Endometrial microvascular endothelial cells (primary cell): ENCODE results near the gene SCN2A. TPM values are rescaled to one million over a fixed set of nuclear protein-coding genes. Genes with fewer than 3 reads are reported as not detected.

Experiments used
- in situ Hi-C: cut with HindIII; loops from 2 replicates; pipeline ENCODE4 v1.10.0; 2017; ENCODE audit warnings: low sequenced_read_pairs, low pct_unique_long_range_greater_than_20kb; ENCODE audit errors: inconsistent ontology term
- total RNA-seq: library from RNA; depleted of rRNA; stranded (reverse); fragments of >200 nt; gene quantifications from one replicate; pipeline ENCODE4 v1.2.3, GENCODE V29; 2015; ENCODE audit errors: inconsistent ontology term

Gene SCN2A
- not detected for total RNA-seq

- in situ Hi-C loops, result no loop called here
Observed at GRCh38 chr2:165239230-165239629, at the start of gene SCN2A. TSS of gene SCN2A (plus strand) at chr2:165239414. CDS start at chr2:165295824, 56,410 bp downstream.

DNA sequence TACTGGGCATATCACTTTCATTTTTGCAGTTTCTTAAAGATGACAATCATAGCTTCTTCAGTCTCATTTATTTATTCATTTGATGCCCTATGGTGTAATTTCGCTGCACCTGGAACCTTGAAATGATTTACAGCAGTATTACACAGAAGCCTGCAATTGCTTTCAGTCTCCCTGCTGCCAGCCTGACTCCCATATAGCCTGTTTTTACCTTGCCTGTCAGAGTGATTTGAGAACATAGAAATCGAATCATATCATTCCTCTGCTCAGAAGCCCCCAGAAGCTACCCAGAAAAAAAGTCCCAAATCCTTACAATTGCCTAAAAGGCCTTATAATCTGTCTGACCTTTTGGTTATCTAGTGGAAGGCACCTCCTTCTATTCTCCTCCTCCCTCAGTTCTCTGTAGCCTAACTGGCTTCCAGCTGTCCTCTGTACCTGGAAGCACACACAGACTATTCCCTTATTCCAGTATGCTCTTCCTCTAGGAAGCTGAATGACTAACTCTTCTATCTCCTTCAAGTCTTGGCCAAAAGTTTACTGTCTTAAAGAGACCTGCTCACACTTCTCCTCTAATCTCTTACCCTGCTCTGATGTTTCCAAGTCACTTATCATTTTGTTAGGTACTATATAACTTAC is 48.0 kb upstream of the SCN2A start:
- in situ Hi-C loops, result no loop called here

- in situ Hi-C loops, result no loop called here
Observed at GRCh38 chr2:165192729-165193128, 46.5 kb upstream of the SCN2A start.

DNA sequence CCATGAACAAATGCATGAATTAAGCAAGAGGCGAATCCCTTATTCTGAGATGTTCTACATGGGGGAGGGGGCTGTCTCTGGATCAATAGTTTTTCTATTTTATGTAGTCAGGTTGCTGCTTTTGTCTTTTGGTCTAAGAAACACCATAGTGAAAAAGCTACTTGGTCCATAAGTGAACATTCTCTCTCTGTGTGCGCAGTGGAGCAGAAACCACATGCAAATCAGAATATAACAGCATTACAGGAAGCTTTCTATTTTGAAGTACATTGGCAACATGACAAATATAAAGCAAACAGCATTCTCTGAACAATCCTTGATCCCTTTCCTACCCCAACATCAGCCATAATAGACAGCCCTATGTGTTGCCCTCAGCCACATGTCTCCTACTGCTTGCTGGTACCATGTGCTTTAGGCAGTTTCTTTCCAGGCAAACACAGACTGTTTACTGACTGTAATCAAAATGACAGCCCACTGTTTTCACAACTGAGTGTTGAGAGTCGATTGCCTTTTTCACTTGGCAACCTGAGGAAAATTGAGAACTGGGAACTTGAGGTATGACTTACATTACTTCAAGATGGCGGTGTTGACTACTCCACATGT is 45.9 kb upstream of the SCN2A start:
- in situ Hi-C loops, result no loop called here

GRCh38 chr2:165196411-165196810 is 42.8 kb upstream of the SCN2A start:
- in situ Hi-C loops, result no loop called here

DNA sequence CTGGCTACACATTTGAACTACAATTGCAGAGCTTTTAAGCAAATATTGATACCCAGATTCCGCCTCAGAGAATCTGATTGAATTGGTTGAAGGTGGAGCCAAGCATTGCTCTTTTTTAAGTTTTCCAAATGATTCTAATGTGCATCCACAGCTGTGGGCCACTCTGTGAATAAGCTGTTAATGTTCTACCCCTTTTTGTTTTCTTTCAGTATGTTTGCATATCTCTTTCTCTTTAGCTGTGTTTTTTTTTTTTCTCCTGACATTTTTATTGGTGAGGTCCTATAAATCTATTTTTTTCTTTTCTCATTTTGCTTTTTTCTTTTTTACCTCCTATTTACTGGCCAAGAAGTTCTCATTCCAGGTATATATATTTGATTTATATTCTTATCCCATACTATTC is 41.9 kb upstream of the SCN2A start:
- in situ Hi-C loops, result no loop called here

GRCh38 chr2:165198181-165198580 is 41.0 kb upstream of the SCN2A start:
- in situ Hi-C loops, result no loop called here

- in situ Hi-C loops, result no loop called here
Observed at GRCh38 chr2:165202239-165202638, 37.0 kb upstream of the SCN2A start.

- in situ Hi-C loops, result no loop called here
Observed at GRCh38 chr2:165203689-165204559, 35.3 kb upstream of the SCN2A start, which contains the start of gene SCN3A. TSS of gene SCN3A (minus strand) at chr2:165204050. CDS start at chr2:165176394, 27,656 bp downstream.

DNA sequence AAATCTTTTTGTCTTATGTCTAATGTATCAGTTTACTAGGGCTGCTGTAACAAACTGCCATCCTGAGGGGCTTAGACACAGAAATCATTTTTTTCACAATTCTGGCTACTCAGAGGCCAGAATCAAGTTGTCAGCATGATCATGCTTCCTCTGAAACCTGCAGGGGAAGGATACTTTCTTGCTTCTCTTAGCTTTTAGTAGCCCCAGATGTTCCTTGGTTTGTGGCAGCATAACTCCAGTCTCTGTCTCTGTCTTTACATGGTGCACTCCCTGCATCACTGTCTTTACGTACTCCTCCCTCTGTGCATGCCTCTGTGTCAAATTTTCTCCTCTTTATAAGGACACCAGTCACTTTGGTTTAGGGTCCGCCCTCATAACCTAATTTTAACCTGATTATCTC is 33.3 kb upstream of the SCN2A start:
- in situ Hi-C loops, result no loop called here

DNA sequence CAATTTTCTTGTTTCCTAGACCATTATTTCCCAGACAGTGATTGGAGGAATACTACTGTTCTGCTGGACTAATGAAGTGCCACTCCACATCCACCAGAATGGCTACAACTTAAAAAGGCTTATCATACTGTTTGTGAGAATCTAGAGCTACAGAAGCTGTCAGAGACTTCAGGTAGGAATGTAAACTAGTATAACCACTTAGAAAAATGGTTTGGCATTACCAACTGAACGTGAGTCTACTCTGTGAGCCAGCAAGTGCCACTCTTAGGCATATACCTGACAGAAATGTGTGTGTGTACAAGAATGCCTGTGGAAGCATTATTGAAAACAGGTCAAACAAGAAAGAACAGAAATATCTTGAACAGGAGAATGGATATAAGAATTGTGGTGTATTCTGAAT is 31.1 kb upstream of the SCN2A start:
- in situ Hi-C loops, result no loop called here

DNA sequence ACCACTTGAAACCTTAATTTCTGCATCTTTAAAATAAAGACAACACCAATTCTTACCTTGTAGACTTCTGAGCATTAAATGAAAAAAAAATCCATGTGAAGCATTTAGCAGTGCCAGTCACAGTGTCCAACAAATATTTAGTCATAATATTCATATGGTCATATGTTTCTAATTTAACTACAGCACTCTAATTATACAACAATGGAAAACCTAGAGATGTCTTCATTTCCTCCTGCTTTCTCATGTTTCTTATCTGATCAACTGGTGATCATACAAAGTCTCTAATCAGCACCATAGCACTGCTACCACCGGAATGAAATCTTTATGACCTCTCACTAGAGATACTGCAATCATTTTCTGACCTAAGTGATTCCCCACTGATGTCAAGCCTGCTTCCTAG is 25.1 kb upstream of the SCN2A start:
- in situ Hi-C loops, result no loop called here

- in situ Hi-C loops, result no loop called here
Observed at GRCh38 chr2:165219481-165219880, 19.7 kb upstream of the SCN2A start.

GRCh38 chr2:165224941-165225340 is 14.3 kb upstream of the SCN2A start:
- in situ Hi-C loops, result no loop called here

- in situ Hi-C loops, result no loop called here
Observed at GRCh38 chr2:165227571-165227970, 11.6 kb upstream of the SCN2A start.

DNA sequence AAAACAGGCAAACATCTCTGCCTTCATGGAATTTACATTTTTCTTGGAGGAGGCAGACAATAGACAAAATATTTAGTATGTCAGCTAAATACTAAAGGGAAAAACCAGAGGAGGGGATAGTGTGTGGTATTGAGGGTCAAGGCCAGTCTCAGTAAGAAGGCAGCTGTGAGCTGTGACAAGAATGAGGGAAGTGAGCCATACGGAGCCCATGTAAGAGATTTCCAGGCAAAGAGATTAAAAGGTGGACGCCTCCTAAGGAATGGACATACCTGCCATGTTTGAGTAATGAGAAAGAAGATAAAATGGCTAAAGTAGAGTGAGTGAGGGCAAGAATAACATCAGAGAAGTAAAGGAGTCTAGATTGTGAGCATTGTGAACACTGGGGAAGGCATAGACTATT is 2.2 kb upstream of the SCN2A start:
- in situ Hi-C loops, result no loop called here

DNA sequence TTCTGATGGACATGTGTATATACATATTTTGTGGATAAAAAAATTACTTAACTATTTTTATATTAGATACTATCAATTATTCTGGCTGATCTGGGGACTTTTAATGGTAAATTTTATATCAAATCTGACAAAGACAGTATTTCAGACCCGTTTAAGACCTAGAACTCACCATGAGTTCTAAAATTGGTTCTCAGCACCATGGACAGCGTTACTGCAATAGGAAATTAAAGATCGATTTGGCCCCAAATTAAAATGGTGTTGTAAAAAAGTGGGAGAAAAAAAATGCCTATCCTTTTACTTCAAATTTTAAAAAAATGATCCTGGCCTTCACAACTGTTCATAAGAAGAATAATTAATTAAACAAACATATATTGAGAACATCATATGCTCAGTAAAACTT is 919 bp upstream of the SCN2A start:
- in situ Hi-C loops, result no loop called here

DNA sequence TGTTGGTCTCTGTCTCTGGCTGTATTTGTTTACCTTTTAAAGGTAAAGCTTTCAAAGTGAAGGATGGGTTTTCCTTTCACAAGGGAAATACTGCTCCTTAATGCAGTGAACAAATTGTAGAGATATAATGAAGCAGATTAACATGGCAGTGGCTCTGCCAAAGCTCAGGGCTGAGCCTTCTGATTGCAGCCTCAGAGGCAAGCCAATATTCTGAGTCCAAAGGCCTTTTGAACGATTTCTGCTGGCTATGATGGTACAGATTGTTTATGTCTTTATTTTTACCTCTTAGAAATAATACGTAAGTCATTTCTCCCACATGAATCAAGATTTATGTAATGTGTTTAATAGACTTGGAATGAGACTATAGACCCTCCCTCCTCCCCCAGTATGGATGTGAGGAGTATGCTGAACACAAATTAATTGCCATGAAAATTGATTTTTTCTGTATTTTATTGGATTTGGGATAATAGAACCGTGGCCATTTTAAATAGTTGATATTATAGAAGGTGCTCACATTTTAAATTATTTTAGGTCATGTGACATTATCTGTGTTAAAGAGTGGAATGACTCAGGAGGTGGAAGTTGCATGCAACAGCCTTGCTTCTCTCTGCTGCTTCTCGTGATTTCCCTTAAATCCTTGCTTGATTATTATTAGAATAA is 772 bp downstream of the SCN2A start:
- in situ Hi-C loops, result no loop called here

- in situ Hi-C loops, result no loop called here
Observed at GRCh38 chr2:165240916-165241315, 1.7 kb downstream of the SCN2A start.
